Lower leg skin (tissue), 3 donors: ENCODE data around the gene GNB1L.

ENCODE experiments used
- CTCF ChIP-seq, 3 donors: fragments of 450-650 bp; IDR thresholded peaks; one replicate each; pipeline ENCODE4 v1.5.1; 2016; ENCODE audit warnings: antibody characterized with exemption in 3 of 3, mild to moderate bottlenecking in 3 of 3, moderate library complexity in 2 of 3
- POLR2A ChIP-seq, 2 donors: fragments of 450-650 bp; IDR thresholded peaks; one replicate each; pipeline ENCODE4 v1.6.1; 2016 to 2017; ENCODE audit warnings: antibody characterized with exemption in 2 of 2, mild to moderate bottlenecking in 1 of 2, moderate library complexity in 1 of 2

DNA sequence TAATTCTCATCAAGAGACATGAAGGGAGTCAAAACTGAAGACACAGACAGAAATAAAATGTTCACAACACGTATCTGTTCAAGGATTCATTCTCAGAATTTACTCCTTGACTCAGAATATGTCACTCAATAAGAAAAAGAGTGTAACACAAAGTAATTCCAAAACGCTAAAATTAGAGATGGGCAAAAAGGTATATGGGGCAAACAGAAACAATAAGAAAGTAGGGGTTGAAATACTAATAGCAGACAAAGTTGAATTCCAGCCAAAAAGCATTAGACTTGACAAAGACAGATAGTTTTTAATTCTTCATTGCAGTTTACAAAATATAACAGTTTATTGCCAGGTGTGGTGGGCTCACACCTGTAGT is 26.7 kb downstream of the GNB1L start:
- TF ChIP-seq CTCF (IDR thresholded peaks at IDR 0.05) (no peak), POLR2A (IDR thresholded peaks at IDR 0.05) (no peak)
